Lung microvascular endothelial cell (primary cell): ENCODE results near the gene OAT. TPM values are rescaled to one million over a fixed set of nuclear protein-coding genes. Genes with fewer than 3 reads are reported as not detected.

Experiments
- DNase-seq, 2 donors: peaks; one replicate each; pipeline versions ENCODE4 v3.0.0 to v3.0.0-alpha.2; 2010; ENCODE audit warnings: low read depth in 2 of 2
- total RNA-seq: library from RNA; depleted of rRNA; stranded (reverse); fragments of >200 nt; gene quantifications from 2 replicates; pipeline ENCODE4 v1.2.1, GENCODE V29; 2014

OAT gene
- total RNA-seq, 1 donor from 2014 or later, result 82.5 TPM

DNA sequence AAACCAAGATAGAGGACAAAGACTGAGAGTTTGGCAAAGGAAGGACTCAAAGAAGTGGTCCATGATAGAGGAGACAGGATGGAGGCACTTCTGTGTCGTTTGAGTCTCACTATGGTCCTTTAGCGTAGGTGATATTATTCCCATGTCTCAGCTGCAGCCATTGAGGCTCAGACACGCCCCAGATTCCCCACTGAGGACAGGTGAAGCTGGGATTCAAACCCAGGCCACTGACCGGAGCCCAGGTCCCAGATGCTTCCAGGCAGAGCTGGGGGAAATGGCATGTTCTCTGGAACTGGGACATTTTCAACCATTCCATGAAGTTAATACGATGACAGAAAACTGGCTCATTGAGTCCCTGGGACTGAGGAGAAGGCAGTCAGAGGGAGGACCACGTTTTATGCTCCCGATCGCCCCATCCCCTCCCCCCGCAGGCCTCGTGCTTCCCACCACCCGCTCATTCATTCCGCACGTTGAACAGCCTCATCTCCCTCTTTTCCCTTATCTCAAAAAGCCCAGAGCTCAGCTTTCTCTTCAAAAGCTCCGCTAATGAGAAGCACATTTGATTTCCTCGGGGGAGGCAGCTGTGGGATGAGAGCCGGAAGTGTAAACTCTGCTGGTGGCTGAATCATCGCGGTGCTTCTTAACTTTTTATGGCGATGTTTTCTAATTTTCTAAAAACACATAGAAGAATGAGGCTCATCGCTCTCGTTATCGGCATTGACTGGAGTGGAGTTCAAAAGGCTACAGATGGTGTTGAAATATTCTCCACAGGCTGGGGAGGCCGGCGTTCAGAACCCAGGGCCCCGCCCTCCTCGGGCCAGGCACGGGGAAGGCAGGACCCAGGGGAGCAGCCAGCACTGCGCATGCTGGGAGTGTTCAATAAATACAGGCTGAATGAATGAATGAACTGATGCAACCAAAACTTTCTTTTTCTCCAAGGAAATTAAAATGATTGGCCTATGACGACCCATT is 64.0 kb downstream of the OAT start:
- peak; percentile 37 to 40 for DNase-seq

DNA sequence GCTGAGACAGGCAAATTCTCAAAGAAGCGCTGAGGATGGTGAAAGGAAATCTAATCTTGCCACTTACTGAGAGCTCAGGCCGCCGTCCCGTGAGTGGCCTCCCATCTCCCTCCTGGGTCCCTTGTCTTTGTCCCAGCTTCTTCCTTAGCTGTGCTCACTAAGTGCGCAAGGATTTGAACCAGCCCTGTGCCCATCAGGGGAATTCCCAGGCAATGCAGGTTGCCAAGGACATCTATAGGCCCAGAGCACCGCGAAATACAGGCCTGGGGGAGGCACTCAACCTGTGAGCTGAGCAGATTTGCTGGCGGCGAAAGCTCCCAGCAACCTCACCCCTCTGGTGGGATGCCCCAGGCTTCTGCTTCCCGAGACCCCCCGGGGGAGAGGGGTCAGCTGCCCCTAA is 64.8 kb downstream of the OAT start:
- DNase-seq, result no peak

GRCh38 chr10:124353091-124353815 is 65.5 kb downstream of the OAT start:
- no peak for DNase-seq

- DNase-seq, result no peak
Observed at GRCh38 chr10:124351481-124352220, 67.1 kb downstream of the OAT start.

- DNase-seq, result no peak
Observed at GRCh38 chr10:124350806-124351205, 67.9 kb downstream of the OAT start.

GRCh38 chr10:124349996-124350280 is 68.8 kb downstream of the OAT start:
- no peak for DNase-seq

DNA sequence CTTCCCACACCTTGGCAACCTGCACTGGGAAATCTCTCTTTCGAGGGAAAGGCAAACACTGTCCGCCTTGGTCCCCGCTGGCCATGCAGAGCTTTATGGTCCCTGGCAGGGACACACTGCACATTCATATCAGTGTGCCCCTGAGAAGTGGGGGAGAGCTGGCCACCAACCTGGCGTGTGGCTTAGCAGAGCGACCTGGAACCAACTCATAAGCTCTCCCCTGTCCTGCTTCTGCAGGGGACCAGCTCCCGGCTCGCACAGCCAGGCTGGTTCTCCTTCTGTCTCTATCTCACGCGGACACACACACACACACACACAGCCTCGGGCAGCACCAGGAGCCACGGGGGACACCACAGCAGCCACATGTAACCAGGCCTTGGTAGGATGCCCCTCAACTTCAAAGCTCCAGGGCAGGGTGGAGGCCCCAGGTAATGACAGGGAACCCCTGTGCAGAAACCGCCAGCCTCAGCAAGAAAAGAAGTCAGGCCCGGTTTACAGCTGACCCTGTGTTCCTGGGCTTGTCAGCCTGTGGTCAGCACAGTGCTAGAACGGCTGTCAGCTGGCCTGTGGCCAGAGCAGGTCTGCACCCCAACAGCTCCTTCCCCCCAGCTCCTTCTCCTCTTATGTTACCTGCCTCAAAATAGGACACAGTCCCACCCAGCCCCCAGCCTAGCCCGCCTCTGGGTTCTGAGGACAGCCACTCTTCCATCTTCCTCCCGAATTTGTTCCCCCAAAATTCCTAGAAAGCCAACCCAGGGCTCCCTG is 69.3 kb downstream of the OAT start:
- DNase-seq, result no peak

DNA sequence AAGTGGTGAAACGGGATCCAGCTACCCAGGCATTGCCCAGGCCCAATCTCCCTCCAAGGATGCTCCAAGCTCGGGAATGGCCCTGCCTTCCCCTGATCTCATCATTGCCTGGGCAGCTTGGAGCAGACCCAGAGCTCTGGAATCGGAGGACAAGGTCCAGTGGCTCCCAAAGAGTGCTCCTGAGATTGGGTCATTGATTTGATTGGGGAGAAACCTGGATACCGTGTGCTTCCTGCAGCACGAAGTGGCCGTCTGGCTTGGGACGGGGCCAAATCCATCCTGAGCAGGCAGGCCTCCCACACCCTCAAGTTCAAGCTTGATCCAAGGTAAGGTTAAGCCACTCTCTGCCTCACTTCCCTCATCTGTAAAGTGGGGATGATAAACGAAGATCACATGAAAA is 69.9 kb downstream of the OAT start:
- DNase-seq, result no peak

DNA sequence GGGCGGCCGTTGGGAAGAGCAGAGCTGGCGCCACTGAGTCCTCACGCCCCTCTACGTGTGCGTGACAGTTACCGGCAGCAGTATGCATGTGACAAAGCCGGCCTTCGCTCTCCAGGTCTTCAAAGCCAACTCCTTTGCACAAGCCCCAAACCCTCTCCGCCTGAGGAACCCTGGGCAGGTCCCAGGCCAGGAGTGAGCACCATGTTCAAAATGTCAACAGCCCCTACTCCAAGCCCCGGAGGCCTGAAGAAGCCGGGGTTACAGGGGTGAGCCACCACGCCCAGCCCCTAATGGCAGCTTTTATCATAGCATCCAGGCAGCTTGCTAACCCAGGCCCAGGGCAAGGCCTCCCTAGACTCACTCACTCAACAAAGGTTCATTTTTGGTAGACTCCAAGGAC is 70.8 kb downstream of the OAT start:
- peak in 1 of 2 donors; percentile 28 for DNase-seq

Other genes starting within 250 kb of the OAT start
- not detected in 2 replicates for gene NKX1-2, start 31.1 kb upstream of the OAT start, total RNA-seq
- 2.6 and 2.8 TPM in 2 replicates for gene LHPP, start 42.9 kb upstream of the OAT start, total RNA-seq